ENCODE data around the gene SDF4.

Gene SDF4

GRCh38 chr1:1233567-1233892 is 1.7 kb upstream of the SDF4 start:
- Histone ChIP-seq H2AFZ (ENCODE audit: low read depth) (no peak overlapping the region), H3K27ac (no peak overlapping the region), H3K9ac (no peak overlapping the region), H3K4me2 (no peak overlapping the region), H3K79me2 (ENCODE audit: insufficient read depth, low read depth) (peaks cover 36% of the 10 kb centered on the region), H3K4me3 (IDR thresholded peaks at IDR 0.05; ENCODE audit: insufficient read depth, low read depth, low read length) (no peak overlapping the region), H4K20me1 (ENCODE audit: insufficient read depth) (no peaks in the 10 kb centered on the region), H3K36me3 (ENCODE audit: insufficient read depth) (no peaks in the 10 kb centered on the region), H3K27me3 (ENCODE audit: insufficient read depth, low read depth) (no peaks in the 10 kb centered on the region; the same call in 1 of the 2 replicates), H3K4me1 (ENCODE audit: low read depth, poor library complexity, severe bottlenecking) (peaks cover 16% of the 10 kb centered on the region)
- no peak for TF ChIP-seq CTCF (conservative IDR thresholded peaks at IDR 0.05; ENCODE audit: low read depth, low read length)

GRCh38 chr1:1232796-1233566 is 1.2 kb upstream of the SDF4 start:
- TF ChIP-seq CTCF (conservative IDR thresholded peaks at IDR 0.05; ENCODE audit: low read depth, low read length) = no peak
- no peaks in the 10 kb centered on the region for H3K36me3 ChIP-seq (ENCODE audit: insufficient read depth)
- peaks cover 16% of the 10 kb centered on the region for H3K4me1 ChIP-seq (ENCODE audit: low read depth, poor library complexity, severe bottlenecking)
- H3K27ac ChIP-seq = no peak overlapping the region
- no peak overlapping the region for H3K4me3 ChIP-seq (IDR thresholded peaks at IDR 0.05; ENCODE audit: insufficient read depth, low read depth, low read length)
- peaks cover 41% of the 10 kb centered on the region for H3K79me2 ChIP-seq (ENCODE audit: insufficient read depth, low read depth)
- no peaks in the 10 kb centered on the region for H4K20me1 ChIP-seq (ENCODE audit: insufficient read depth)
- no peak overlapping the region; the same call in 1 of the 2 replicates for H3K4me2 ChIP-seq
- H2AFZ ChIP-seq (ENCODE audit: low read depth) = no peak overlapping the region
- H3K27me3 ChIP-seq (ENCODE audit: insufficient read depth, low read depth) = no peaks in the 10 kb centered on the region
- H3K9ac ChIP-seq = no peak overlapping the region

GRCh38 chr1:1232208-1232795 is 501 bp upstream of the SDF4 start, which contains the start of gene B3GALT6:
Gene B3GALT6 (plus strand): TSS chr1:1232237. CDS start chr1:1232279, 42 bp downstream.
- H4K20me1 ChIP-seq (ENCODE audit: insufficient read depth) = no peaks in the 10 kb centered on the region

More at GRCh38 chr1:1232208-1232795, 501 bp upstream of the SDF4 start, which contains the start of gene B3GALT6:
- peak within 1 kb of the TSS; percentile 94 for H3K4me3 ChIP-seq (IDR thresholded peaks at IDR 0.05; ENCODE audit: insufficient read depth, low read depth, low read length)
- peak within 1 kb of the TSS; percentile 83 for H3K4me2 ChIP-seq
- no peaks in the 10 kb centered on the region for H3K36me3 ChIP-seq (ENCODE audit: insufficient read depth)
- H3K27ac ChIP-seq = peak within 1 kb of the TSS; percentile 72
- H3K27me3 ChIP-seq (ENCODE audit: insufficient read depth, low read depth) = no peaks in the 10 kb centered on the region
- peaks cover 16% of the 10 kb centered on the region for H3K4me1 ChIP-seq (ENCODE audit: low read depth, poor library complexity, severe bottlenecking)
- no peak for TF ChIP-seq CTCF (conservative IDR thresholded peaks at IDR 0.05; ENCODE audit: low read depth, low read length)
- peaks cover 41% of the 10 kb centered on the region for H3K79me2 ChIP-seq (ENCODE audit: insufficient read depth, low read depth)
- H3K9ac ChIP-seq = peak within 1 kb of the TSS; percentile 92
- H2AFZ ChIP-seq (ENCODE audit: low read depth) = peak within 1 kb of the TSS; percentile 62
